Esophagus muscularis mucosa (tissue), 4 donors: ENCODE measurements around the gene USP34. TPM values are rescaled to one million over a fixed set of nuclear protein-coding genes. Genes with fewer than 3 reads are reported as not detected.
"Not testable (repeated sequence)": the region's sequence is repeated elsewhere in the genome, so short reads cannot be mapped to it uniquely, and the experiment has no call there.

ENCODE experiments used
- DNase-seq: peaks from one replicate; pipeline ENCODE4 v3.0.0-alpha.2; 2017; ENCODE audit errors: extremely low spot score
- H3K27ac ChIP-seq, 4 donors: fragments of 200-600 bp; sonication (generic); replicated peaks in 1 of 4; 1 replicate in 3 of 4; 2 replicates in 1 of 4; pipeline ENCODE4 v1.5.1; 2016 to 2019; ENCODE audit warnings: mild to moderate bottlenecking in 1 of 4
- H3K27me3 ChIP-seq, 4 donors: fragments of 200-600 bp; sonication (generic); one replicate each; pipeline versions ENCODE4 v1.5.1 to v1.6.0; 2016 to 2019
- H3K36me3 ChIP-seq, 4 donors: fragments of 200-600 bp; sonication (generic); one replicate each; pipeline ENCODE4 v1.5.1; 2016 to 2019
- H3K4me1 ChIP-seq, 4 donors: fragments of 200-600 bp; sonication (generic); one replicate each; pipeline ENCODE4 v1.5.1; 2016 to 2019
- H3K4me3 ChIP-seq, 4 donors: fragments of 200-600 bp; sonication (generic); 1 replicate in 2 of 4; 2 replicates in 2 of 4; pipeline ENCODE4 v1.5.1; 2016 to 2019; ENCODE audit warnings: mild to moderate bottlenecking in 4 of 4, moderate library complexity in 1 of 4
- H3K9me3 ChIP-seq, 4 donors: fragments of 200-600 bp; sonication (generic); 1 replicate in 3 of 4; 2 replicates in 1 of 4; pipeline ENCODE4 v1.5.1; 2016 to 2019
- EP300 ChIP-seq: sonication (generic); formaldehyde crosslinking; IDR thresholded peaks from one replicate; pipeline ENCODE4 v1.6.1; 2017; ENCODE audit warnings: antibody characterized with exemption
- POLR2A ChIP-seq: fragments of 450-650 bp; IDR thresholded peaks from one replicate; pipeline ENCODE4 v1.6.1; 2017; ENCODE audit warnings: antibody characterized with exemption, moderate library complexity, mild to moderate bottlenecking, low read depth
- POLR2AphosphoS5 ChIP-seq, 2 donors: sonication (generic); formaldehyde crosslinking; IDR thresholded peaks; one replicate each; pipeline ENCODE4 v1.6.1; 2017; ENCODE audit warnings: antibody characterized with exemption in 2 of 2
- WGBS: methylation state at CpG from one replicate; pipeline ENCODE4 v1.1.5; 2018; 5-methylcytosine and 5-hydroxymethylcytosine counted together
- intact Hi-C: fragments of 100-400 bp; cut with DNase I; formaldehyde crosslinking; loops from one replicate; pipeline ENCODE4 v1.15.1; 2023
- total RNA-seq, 4 donors: library from RNA; depleted of rRNA; stranded (reverse); fragments of >200 nt; gene quantifications; one replicate each; pipeline versions ENCODE4 v1.1.0 to v1.2.1, GENCODE V29; 2016
- TF ChIP-seq, protein P1 (sequence below), 3 experiments: fragments of 200-600 bp in 2 of 3; fragments of 450-650 bp in 1 of 3; sonication (generic) in 2 of 3; IDR thresholded peaks; one replicate each; pipeline ENCODE4 v1.5.1; 2017 to 2019; ENCODE audit warnings: antibody characterized with exemption in 3 of 3, mild to moderate bottlenecking in 2 of 3, moderate library complexity in 1 of 3

The USP34 gene
- total RNA-seq, 4 donors from 2014 or later: 124 to 137 (median 129) TPM

DNA sequence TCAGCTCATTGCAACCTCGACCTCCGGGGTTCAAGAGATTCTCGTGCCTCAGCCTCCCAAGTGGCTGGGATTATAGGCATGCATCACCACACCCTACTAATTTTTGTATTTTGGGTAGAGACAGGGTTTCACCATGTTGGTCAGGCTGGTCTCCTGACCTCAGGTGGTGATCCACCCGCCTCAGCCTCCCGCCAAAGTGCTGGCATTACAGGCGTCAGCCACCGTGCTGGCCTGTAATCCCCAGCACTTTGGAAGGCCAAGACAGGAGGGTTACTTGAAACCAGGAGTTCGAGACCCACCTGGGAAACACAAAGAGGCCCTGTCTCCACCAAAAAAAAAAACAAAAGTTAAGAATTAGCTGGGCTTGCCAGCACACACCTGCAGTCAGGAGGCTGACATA, 18.5 kb downstream of the USP34 start:
- no peak for TF ChIP-seq EP300
- no peak for TF ChIP-seq POLR2AphosphoS5 (IDR thresholded peaks at IDR 0.05)
- TF ChIP-seq POLR2A: no peak
- TF ChIP-seq, protein P1, sequence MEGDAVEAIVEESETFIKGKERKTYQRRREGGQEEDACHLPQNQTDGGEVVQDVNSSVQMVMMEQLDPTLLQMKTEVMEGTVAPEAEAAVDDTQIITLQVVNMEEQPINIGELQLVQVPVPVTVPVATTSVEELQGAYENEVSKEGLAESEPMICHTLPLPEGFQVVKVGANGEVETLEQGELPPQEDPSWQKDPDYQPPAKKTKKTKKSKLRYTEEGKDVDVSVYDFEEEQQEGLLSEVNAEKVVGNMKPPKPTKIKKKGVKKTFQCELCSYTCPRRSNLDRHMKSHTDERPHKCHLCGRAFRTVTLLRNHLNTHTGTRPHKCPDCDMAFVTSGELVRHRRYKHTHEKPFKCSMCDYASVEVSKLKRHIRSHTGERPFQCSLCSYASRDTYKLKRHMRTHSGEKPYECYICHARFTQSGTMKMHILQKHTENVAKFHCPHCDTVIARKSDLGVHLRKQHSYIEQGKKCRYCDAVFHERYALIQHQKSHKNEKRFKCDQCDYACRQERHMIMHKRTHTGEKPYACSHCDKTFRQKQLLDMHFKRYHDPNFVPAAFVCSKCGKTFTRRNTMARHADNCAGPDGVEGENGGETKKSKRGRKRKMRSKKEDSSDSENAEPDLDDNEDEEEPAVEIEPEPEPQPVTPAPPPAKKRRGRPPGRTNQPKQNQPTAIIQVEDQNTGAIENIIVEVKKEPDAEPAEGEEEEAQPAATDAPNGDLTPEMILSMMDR (IDR thresholded peaks at IDR 0.05): no peak
- no peaks in the 10 kb centered on the region for H3K27me3 ChIP-seq
- H3K9me3 ChIP-seq: no peaks in the 10 kb centered on the region
- H3K27ac ChIP-seq: no peak overlapping the region
- no peak for DNase-seq
- intact Hi-C loops: no loop called here
- no peak overlapping the region for H3K4me3 ChIP-seq
- H3K36me3 ChIP-seq: no peaks in the 10 kb centered on the region
- H3K4me1 ChIP-seq: peaks cover 12 to 39% (median 25%) of the 10 kb centered on the region in 4 donors
- 96% methylated on average over 7 of the region's 8 CpGs for WGBS

DNA sequence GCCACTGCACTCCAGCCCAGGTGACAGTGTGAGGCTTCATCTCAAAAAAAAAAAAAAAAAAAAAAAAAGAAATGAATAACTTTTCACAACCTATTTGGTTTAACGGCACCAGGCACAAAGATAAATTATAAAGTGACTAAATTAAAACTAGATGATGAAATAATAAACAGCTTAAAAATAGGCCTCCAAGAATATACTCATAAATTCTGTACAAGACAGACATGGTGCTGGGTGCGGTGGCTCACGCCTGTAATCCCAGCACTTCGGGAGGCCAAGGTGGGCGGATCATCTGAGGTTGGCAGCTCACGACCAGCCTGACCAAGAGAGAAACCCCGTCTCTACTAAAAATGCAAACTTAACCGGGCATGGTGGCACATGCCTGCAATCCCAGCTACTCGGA, 19.7 kb downstream of the USP34 start:
- Histone ChIP-seq H3K4me3 (no peak overlapping the region), H3K36me3 (no peaks in the 10 kb centered on the region), H3K27me3 (no peaks in the 10 kb centered on the region), H3K27ac (no peak overlapping the region), H3K4me1 (peaks cover 4 to 27% (median 14%) of the 10 kb centered on the region in 4 donors), H3K9me3 (no peaks in the 10 kb centered on the region)
- TF ChIP-seq, protein P1 (IDR thresholded peaks at IDR 0.05): no peak
- no peak for TF ChIP-seq EP300
- no peak for TF ChIP-seq POLR2AphosphoS5 (IDR thresholded peaks at IDR 0.05)
- no peak for TF ChIP-seq POLR2A
- no peak for DNase-seq
- intact Hi-C loops: no loop called here
- WGBS: 82% methylated on average over 9 of the region's 9 CpGs

DNA sequence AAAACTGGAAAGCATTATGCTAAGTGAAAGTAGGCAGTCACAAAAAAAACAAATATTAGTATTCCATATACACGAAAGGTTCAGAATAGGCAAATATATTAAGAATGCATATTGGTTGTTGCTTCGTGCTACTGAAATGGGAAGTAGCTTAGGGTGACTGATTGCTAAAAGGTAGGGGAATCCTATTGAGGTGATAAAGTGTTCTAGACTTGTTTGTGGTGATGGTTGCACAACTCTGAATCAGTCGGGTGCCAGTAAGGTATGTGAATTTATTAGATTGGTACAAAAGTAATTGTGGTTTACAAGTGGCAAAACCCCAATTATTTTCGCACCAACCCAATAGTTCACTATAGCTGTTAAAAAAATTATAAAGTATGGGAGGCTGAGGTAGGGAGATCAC, 20.7 kb downstream of the USP34 start:
- no peaks in the 10 kb centered on the region for H3K27me3 ChIP-seq
- no peak overlapping the region for H3K4me3 ChIP-seq
- no peaks in the 10 kb centered on the region for H3K36me3 ChIP-seq
- peaks cover 0 to 16% (median 9%) of the 10 kb centered on the region in 4 donors for H3K4me1 ChIP-seq
- TF ChIP-seq POLR2AphosphoS5 (IDR thresholded peaks at IDR 0.05): no peak
- TF ChIP-seq POLR2A: no peak
- TF ChIP-seq EP300: no peak
- TF ChIP-seq, protein P1 (IDR thresholded peaks at IDR 0.05): no peak
- intact Hi-C loops: no loop called here
- no peaks in the 10 kb centered on the region for H3K9me3 ChIP-seq
- no peak for DNase-seq
- 88% methylated on average over 4 of the region's 4 CpGs for WGBS
- H3K27ac ChIP-seq: no peak overlapping the region

DNA sequence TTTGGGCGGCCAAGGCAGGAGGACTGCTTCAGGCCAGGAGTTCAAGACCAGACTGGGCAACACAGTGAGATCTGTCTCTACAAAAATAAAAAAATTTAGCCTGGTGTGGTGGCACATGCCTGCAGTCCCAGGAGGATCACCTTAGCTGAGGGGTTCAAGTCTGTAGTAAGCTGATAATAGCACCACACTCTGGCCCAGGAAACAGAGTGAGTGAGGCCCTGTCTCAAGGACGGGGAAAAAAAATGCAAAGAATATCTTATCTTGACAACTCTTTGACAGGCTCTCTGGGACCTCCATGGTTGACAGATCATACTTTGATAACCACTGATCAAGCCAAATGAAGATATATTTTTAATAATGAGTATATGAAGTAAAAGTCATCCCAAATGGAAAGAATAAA, 22.7 kb downstream of the USP34 start:
- H3K9me3 ChIP-seq: no peaks in the 10 kb centered on the region
- DNase-seq: no peak
- 100% methylated on average over 2 of the region's 2 CpGs for WGBS
- H3K27me3 ChIP-seq: no peaks in the 10 kb centered on the region
- intact Hi-C loops: no loop called here
- no peak overlapping the region for H3K27ac ChIP-seq
- H3K36me3 ChIP-seq: no peaks in the 10 kb centered on the region
- no peak for TF ChIP-seq EP300
- TF ChIP-seq, protein P1 (IDR thresholded peaks at IDR 0.05): no peak
- no peak for TF ChIP-seq POLR2AphosphoS5 (IDR thresholded peaks at IDR 0.05)
- no peak for TF ChIP-seq POLR2A
- no peak overlapping the region for H3K4me3 ChIP-seq
- H3K4me1 ChIP-seq: peaks cover 0 to 12% (median 6%) of the 10 kb centered on the region in 4 donors

DNA sequence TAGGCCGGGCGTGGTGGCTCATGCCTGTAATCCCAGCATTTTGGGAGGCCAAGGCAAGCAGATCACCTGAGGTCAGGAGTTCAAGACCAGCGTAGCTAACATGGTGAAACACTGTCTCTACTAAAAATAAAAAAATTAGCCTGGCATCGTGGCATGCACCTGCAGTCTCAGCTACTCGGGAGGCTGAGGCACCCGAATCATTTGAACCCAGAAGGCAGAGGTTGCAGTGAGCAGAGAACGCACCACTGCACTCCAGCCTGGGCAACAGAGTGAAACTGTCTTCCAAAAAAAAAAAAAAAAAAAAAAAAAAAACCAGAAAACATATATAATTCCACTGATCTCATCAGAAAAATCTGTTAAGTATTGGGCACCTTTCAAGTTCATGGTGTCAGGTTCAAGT, 23.9 kb downstream of the USP34 start:
- H3K36me3 ChIP-seq, H3K4me3 ChIP-seq, H3K27me3 ChIP-seq, DNase-seq, H3K9me3 ChIP-seq, H3K27ac ChIP-seq, intact Hi-C loops: not testable (repeated sequence)
- H3K4me1 ChIP-seq: peaks cover 0 to 18% (median 10%) of the 10 kb centered on the region in 4 donors
- WGBS: 90% methylated on average over 7 of the region's 7 CpGs
